Measurements from ENCODE around the gene ETV6.

Gene ETV6

GRCh38 chr12:11729008-11729407, 79.5 kb downstream of the ETV6 start:
- no peak for DNase-seq (ENCODE audit: extremely low read depth, low read depth)
- no peak for TF ChIP-seq CTCF (IDR thresholded peaks at IDR 0.05; ENCODE audit: low read depth, low read length)

- no peak for TF ChIP-seq CTCF (IDR thresholded peaks at IDR 0.05; ENCODE audit: low read depth, low read length)
- DNase-seq (ENCODE audit: extremely low read depth, low read depth): no peak
Observed at GRCh38 chr12:11729439-11730150, 80.1 kb downstream of the ETV6 start.

GRCh38 chr12:11730299-11731041, 81.0 kb downstream of the ETV6 start:
- no peak for DNase-seq (ENCODE audit: extremely low read depth, low read depth)
- TF ChIP-seq CTCF (IDR thresholded peaks at IDR 0.05; ENCODE audit: low read depth, low read length): no peak

GRCh38 chr12:11731042-11731357, 81.5 kb downstream of the ETV6 start:
- no peak for TF ChIP-seq CTCF (IDR thresholded peaks at IDR 0.05; ENCODE audit: low read depth, low read length)
- no peak for DNase-seq (ENCODE audit: extremely low read depth, low read depth)

GRCh38 chr12:11731455-11731854, 82.0 kb downstream of the ETV6 start:
- no peak for TF ChIP-seq CTCF (IDR thresholded peaks at IDR 0.05; ENCODE audit: low read depth, low read length)
- no peak for DNase-seq (ENCODE audit: extremely low read depth, low read depth)

GRCh38 chr12:11732023-11732422, 82.5 kb downstream of the ETV6 start:
- no peak for TF ChIP-seq CTCF (IDR thresholded peaks at IDR 0.05; ENCODE audit: low read depth, low read length)
- DNase-seq (ENCODE audit: extremely low read depth, low read depth): no peak

- no peak for TF ChIP-seq CTCF (IDR thresholded peaks at IDR 0.05; ENCODE audit: low read depth, low read length)
- no peak for DNase-seq (ENCODE audit: extremely low read depth, low read depth)
Observed at GRCh38 chr12:11732715-11733114, 83.2 kb downstream of the ETV6 start.

Measured in AG09319 (cell line).